HepG2 (cell line): Measurements from ENCODE around the gene EPHA6. TPM values are rescaled to one million over a fixed set of nuclear protein-coding genes. Genes with fewer than 3 reads are reported as not detected.

Experiments
- BHLHE40 ChIP-seq: IDR thresholded peaks from 2 replicates; pipeline ENCODE4 v1.6.1; 2011; ENCODE audit warnings: low read length, improper control_type of control experiment
- DMAP1 ChIP-seq: IDR thresholded peaks from 2 replicates; pipeline ENCODE4 v1.6.1; 2016
- DNMT1 ChIP-seq: sonication (generic); formaldehyde crosslinking; IDR thresholded peaks from 2 replicates; pipeline ENCODE4 v1.5.1; 2020; ENCODE audit warnings: mild to moderate bottlenecking, missing genetic modification reagents
- ELK4 ChIP-seq: sonication (generic); formaldehyde crosslinking; IDR thresholded peaks from 2 replicates; pipeline ENCODE4 v1.9.0; 2021; ENCODE audit warnings: missing genetic modification reagents, borderline replicate concordance
- HBP1 ChIP-seq: IDR thresholded peaks from 2 replicates; pipeline ENCODE4 v1.6.1; 2016; ENCODE audit warnings: low read depth, control low read depth
- HOMEZ ChIP-seq: IDR thresholded peaks from 2 replicates; pipeline ENCODE4 v1.6.1; 2016; ENCODE audit warnings: low read depth
- JUND ChIP-seq: sonication (generic); formaldehyde crosslinking; IDR thresholded peaks from 2 replicates; pipeline ENCODE4 v1.8.0; 2022; ENCODE audit warnings: mild to moderate bottlenecking, missing genetic modification reagents
- MIXL1 ChIP-seq: IDR thresholded peaks from 2 replicates; pipeline ENCODE4 v1.6.1; 2016
- MYC ChIP-seq: sonication (generic); formaldehyde crosslinking; IDR thresholded peaks from 2 replicates; pipeline ENCODE4 v1.9.0; 2021; ENCODE audit warnings: missing genetic modification reagents, borderline replicate concordance
- NFE2 ChIP-seq: sonication (generic); formaldehyde crosslinking; IDR thresholded peaks from 2 replicates; pipeline ENCODE4 v1.4.0; 2020; ENCODE audit warnings: missing genetic modification reagents
- PITX1 ChIP-seq: sonication (generic); formaldehyde crosslinking; IDR thresholded peaks from 2 replicates; pipeline ENCODE4 v1.5.1; 2020; ENCODE audit warnings: mild to moderate bottlenecking, missing genetic modification reagents
- PRPF4 ChIP-seq: fragments of 200-400 bp; formaldehyde crosslinking; IDR thresholded peaks from 2 replicates; pipeline ENCODE4 v1.6.1; 2016; ENCODE audit warnings: low read length, low read depth; ENCODE audit not compliant: poor library complexity, severe bottlenecking
- SMAD9 ChIP-seq: sonication (generic); formaldehyde crosslinking; IDR thresholded peaks from 2 replicates; pipeline ENCODE4 v1.5.1; 2020; ENCODE audit warnings: mild to moderate bottlenecking, missing genetic modification reagents
- SP1 ChIP-seq, 2 experiments: fragments of 450-650 bp in 1 of 2; sonication (generic) in 1 of 2; formaldehyde crosslinking in 1 of 2; IDR thresholded peaks; 2 replicates each; pipeline versions ENCODE4 v1.4.0 to v1.6.1; 2016 to 2020; ENCODE audit warnings: missing genetic modification reagents in 1 of 2
- SP5 ChIP-seq: IDR thresholded peaks from 2 replicates; pipeline ENCODE4 v1.6.1; 2016; ENCODE audit warnings: low read depth, borderline replicate concordance
- SSRP1 ChIP-seq: IDR thresholded peaks from 2 replicates; pipeline ENCODE4 v1.6.1; 2016; ENCODE audit warnings: control low read depth
- ZBTB20 ChIP-seq: sonication (generic); formaldehyde crosslinking; IDR thresholded peaks from 2 replicates; pipeline ENCODE4 v1.8.1; 2023; ENCODE audit warnings: missing genetic modification reagents, low read depth, mild to moderate bottlenecking, borderline replicate concordance
- ZBTB4 ChIP-seq: sonication (generic); formaldehyde crosslinking; IDR thresholded peaks from 2 replicates; pipeline ENCODE4 v1.4.0; 2020; ENCODE audit warnings: missing genetic modification reagents, mild to moderate bottlenecking, borderline replicate concordance
- ZFP62 ChIP-seq: sonication (generic); formaldehyde crosslinking; IDR thresholded peaks from 2 replicates; pipeline ENCODE4 v1.4.0; 2020; ENCODE audit warnings: missing genetic modification reagents
- ZNF180 ChIP-seq: sonication (generic); formaldehyde crosslinking; IDR thresholded peaks from 2 replicates; pipeline ENCODE4 v1.4.0; 2020; ENCODE audit warnings: low read depth, missing genetic modification reagents, borderline replicate concordance
- ZNF292 ChIP-seq: sonication (generic); formaldehyde crosslinking; IDR thresholded peaks from 2 replicates; pipeline ENCODE4 v1.8.1; 2022; ENCODE audit warnings: mild to moderate bottlenecking, low read depth, missing genetic modification reagents, borderline replicate concordance
- ZNF557 ChIP-seq: sonication (generic); formaldehyde crosslinking; IDR thresholded peaks from 2 replicates; pipeline ENCODE4 v1.4.0; 2020; ENCODE audit warnings: missing genetic modification reagents
- ZNF773 ChIP-seq: sonication (generic); formaldehyde crosslinking; IDR thresholded peaks from 2 replicates; pipeline ENCODE4 v1.4.0; 2020; ENCODE audit warnings: missing genetic modification reagents, borderline replicate concordance
- ZNF816 ChIP-seq: sonication (generic); formaldehyde crosslinking; IDR thresholded peaks from 2 replicates; pipeline ENCODE4 v1.8.0; 2022; ENCODE audit warnings: missing genetic modification reagents, mild to moderate bottlenecking, borderline replicate concordance
- polyA plus RNA-seq, 8 experiments: library from polyadenylated mRNA; depleted of rRNA in 3 of 8; stranded (reverse) in 7 of 8; unstranded in 1 of 8; fragments of >200 nt; fragmentation: Illumina TruSeq in 4 of 8; extraction: Trizol in 4 of 8; gene quantifications; 2 replicates each; pipeline versions ENCODE4 v1.2.1 to v1.2.3, GENCODE V29; 2011 to 2016; ENCODE audit warnings: low read depth in 4 of 8, missing spikeins in 1 of 8, mixed read lengths in 1 of 8; ENCODE audit not compliant: insufficient read depth in 1 of 8
- total RNA-seq, 5 experiments: library from RNA; depleted of rRNA; stranded (reverse); fragments of >200 nt; fragmentation: Illumina TruSeq; extraction: Trizol; gene quantifications; 2 replicates each; pipeline ENCODE4 v1.2.3, GENCODE V29; 2016; ENCODE audit warnings: low read depth in 1 of 5

Gene EPHA6
- total and polyA plus RNA-seq, 2 of the 13 experiments (the other 11 are each of a cell fraction or from before 2014, with no cell fraction given), result not detected

GRCh38 chr3:97764407-97765238, 950.2 kb downstream of the EPHA6 start, which contains the start of gene ARL6 (continued):
- TF ChIP-seq ELK4 (CRISPR knock-in tag) (no peak), MYC (CRISPR knock-in tag) (peak; percentile 84), ZNF816 (no peak), HBP1 (no peak), PRPF4 (no peak), SSRP1 (CRISPR knock-in tag) (no peak), SMAD9 (CRISPR knock-in tag) (no peak), NFE2 (CRISPR knock-in tag) (no peak), HOMEZ (CRISPR knock-in tag) (0 out of 2 replicates have a peak, but pooled peaks have one; percentile 57), ZNF292 (CRISPR knock-in tag) (0 out of 2 replicates have a peak, but pooled peaks have one; percentile 64), ZNF180 (no peak), MIXL1 (no peak), SP5 (no peak), ZNF557 (CRISPR knock-in tag) (no peak), ZBTB4 (CRISPR knock-in tag) (no peak), SP1 (IDR thresholded peaks at IDR 0.05) (no peak), SP1 (CRISPR knock-in tag; IDR thresholded peaks at IDR 0.05) (peak; percentile 42), ZFP62 (no peak), DMAP1 (CRISPR knock-in tag) (peak; percentile 80; the same call in 1 of the 2 replicates), ZNF773 (CRISPR knock-in tag) (no peak), DNMT1 (CRISPR knock-in tag) (no peak; the same call in 1 of the 2 replicates), ZBTB20 (CRISPR knock-in tag) (peak; percentile 75; the same call in 1 of the 2 replicates), BHLHE40 (no peak), PITX1 (peak; percentile 64), JUND (no peak)
